GM21447 (cell line): Measurements from ENCODE around the gene SLC25A40.
"Not testable (repeated sequence)": the region's sequence is repeated elsewhere in the genome, so short reads cannot be mapped to it uniquely, and the experiment has no call there.

ENCODE experiments used
- ATAC-seq: cut with Tn5 transposase; IDR thresholded peaks from one replicate; pipeline ENCODE4 v1.9.1; 2021; ENCODE audit not compliant: unreplicated experiment

SLC25A40 gene

GRCh38 chr7:87876040-87876868 is at the start of gene SLC25A40, which contains the start of gene DBF4:
Gene SLC25A40 (minus strand): TSS chr7:87876360. CDS start chr7:87858727, 17,633 bp downstream.
Gene DBF4 (plus strand): TSS chr7:87876493. CDS start chr7:87876733, 240 bp downstream.
- peak; percentile 88 for ATAC-seq

- ATAC-seq = not testable (repeated sequence)
Measured at GRCh38 chr7:87922759-87923395, 46.7 kb upstream of the SLC25A40 start.

- ATAC-seq = no peak
Measured at GRCh38 chr7:87920578-87920977, 44.4 kb upstream of the SLC25A40 start.

- no peak for ATAC-seq
Measured at GRCh38 chr7:87919875-87920274, 43.7 kb upstream of the SLC25A40 start.

- no peak for ATAC-seq
Measured at GRCh38 chr7:87918740-87919139, 42.6 kb upstream of the SLC25A40 start.

GRCh38 chr7:87912121-87912520 is 36.0 kb upstream of the SLC25A40 start:
- ATAC-seq = no peak

- ATAC-seq = not testable (repeated sequence)
Measured at GRCh38 chr7:87908814-87909213, 32.7 kb upstream of the SLC25A40 start.

- ATAC-seq = not testable (repeated sequence)
Measured at GRCh38 chr7:87907136-87907906, 31.2 kb upstream of the SLC25A40 start.

- no peak for ATAC-seq
Measured at GRCh38 chr7:87899255-87899654, 23.1 kb upstream of the SLC25A40 start.

GRCh38 chr7:87895363-87895762 is 19.2 kb upstream of the SLC25A40 start:
- no peak for ATAC-seq

GRCh38 chr7:87886875-87887274 is 10.7 kb upstream of the SLC25A40 start:
- ATAC-seq = no peak

GRCh38 chr7:87885018-87885417 is 8.9 kb upstream of the SLC25A40 start:
- no peak for ATAC-seq

GRCh38 chr7:87882151-87882937 is 6.2 kb upstream of the SLC25A40 start:
- ATAC-seq = no peak

- no peak for ATAC-seq
Measured at GRCh38 chr7:87878208-87878735, 2.1 kb upstream of the SLC25A40 start.

GRCh38 chr7:87877366-87878040 is 1.3 kb upstream of the SLC25A40 start:
- ATAC-seq = no peak

GRCh38 chr7:87876869-87877234 is 692 bp upstream of the SLC25A40 start:
- peak; percentile 13 for ATAC-seq

GRCh38 chr7:87875151-87876039 is 765 bp downstream of the SLC25A40 start:
- ATAC-seq = peak; percentile 16

- no peak for ATAC-seq
Measured at GRCh38 chr7:87874066-87874465, 2.1 kb downstream of the SLC25A40 start.

GRCh38 chr7:87873328-87873727 is 2.8 kb downstream of the SLC25A40 start:
- not testable (repeated sequence) for ATAC-seq
